Panc1 (cell line): ENCODE data around the gene CCNL2.

ENCODE experiments used
- POLR2AphosphoS5 ChIP-seq: IDR thresholded peaks from 2 replicates; pipeline ENCODE4 v1.6.1; 2012; ENCODE audit warnings: mild to moderate bottlenecking, low read depth, low read length, moderate library complexity
- SIN3A ChIP-seq: IDR thresholded peaks from 2 replicates; pipeline ENCODE4 v1.6.1; 2012; ENCODE audit warnings: low read depth, mild to moderate bottlenecking, low read length, moderate library complexity, borderline replicate concordance; ENCODE audit not compliant: insufficient read depth
- TCF7L2 ChIP-seq: IDR thresholded peaks from 2 replicates; pipeline ENCODE4 v1.6.1; 2011; ENCODE audit warnings: mild to moderate bottlenecking, low read depth, low read length, inconsistent platforms
- TF ChIP-seq, protein P1 (sequence below): fragments of 450-650 bp; IDR thresholded peaks from 2 replicates; pipeline ENCODE4 v1.5.1; 2017; ENCODE audit warnings: mild to moderate bottlenecking
- TF ChIP-seq, protein P2 (sequence below), 2 experiments: IDR thresholded peaks; 2 replicates each; pipeline ENCODE4 v1.6.1; 2011 to 2012; ENCODE audit warnings: low read depth in 2 of 2, control low read depth in 1 of 2, low read length in 1 of 2, mild to moderate bottlenecking in 1 of 2, moderate library complexity in 1 of 2; ENCODE audit not compliant: insufficient read depth in 1 of 2

DNA sequence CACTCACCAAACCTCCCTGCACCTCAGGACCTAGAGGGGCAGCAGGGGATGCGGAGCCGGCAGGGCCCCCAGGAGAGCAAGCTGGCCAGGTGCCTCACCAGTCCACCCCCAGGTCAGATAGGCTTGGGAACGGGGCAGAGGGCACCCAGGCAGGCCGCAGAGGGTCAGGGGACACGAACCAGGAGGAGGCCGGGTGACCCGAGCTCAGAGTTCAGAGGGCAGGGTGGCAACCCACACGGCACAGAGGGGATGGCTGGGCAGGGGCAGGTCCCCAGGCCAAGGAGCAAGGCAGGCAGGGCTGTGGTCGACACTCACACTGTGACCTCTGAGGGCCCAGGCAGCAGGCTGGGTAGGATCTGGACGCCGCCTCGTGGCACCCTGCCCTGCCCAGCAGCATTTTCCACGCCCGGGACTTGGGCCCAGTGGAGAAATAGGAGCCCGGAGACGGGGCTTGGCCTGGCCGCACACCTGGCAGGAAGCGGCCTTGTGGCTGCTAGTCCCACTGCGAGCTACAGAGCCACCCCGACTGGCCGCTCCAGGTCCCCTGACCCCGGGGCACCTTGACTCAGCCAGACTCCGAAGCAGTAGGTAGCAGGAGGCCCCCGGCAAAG, 55.2 kb downstream of the CCNL2 start:
- TF ChIP-seq, protein P1, sequence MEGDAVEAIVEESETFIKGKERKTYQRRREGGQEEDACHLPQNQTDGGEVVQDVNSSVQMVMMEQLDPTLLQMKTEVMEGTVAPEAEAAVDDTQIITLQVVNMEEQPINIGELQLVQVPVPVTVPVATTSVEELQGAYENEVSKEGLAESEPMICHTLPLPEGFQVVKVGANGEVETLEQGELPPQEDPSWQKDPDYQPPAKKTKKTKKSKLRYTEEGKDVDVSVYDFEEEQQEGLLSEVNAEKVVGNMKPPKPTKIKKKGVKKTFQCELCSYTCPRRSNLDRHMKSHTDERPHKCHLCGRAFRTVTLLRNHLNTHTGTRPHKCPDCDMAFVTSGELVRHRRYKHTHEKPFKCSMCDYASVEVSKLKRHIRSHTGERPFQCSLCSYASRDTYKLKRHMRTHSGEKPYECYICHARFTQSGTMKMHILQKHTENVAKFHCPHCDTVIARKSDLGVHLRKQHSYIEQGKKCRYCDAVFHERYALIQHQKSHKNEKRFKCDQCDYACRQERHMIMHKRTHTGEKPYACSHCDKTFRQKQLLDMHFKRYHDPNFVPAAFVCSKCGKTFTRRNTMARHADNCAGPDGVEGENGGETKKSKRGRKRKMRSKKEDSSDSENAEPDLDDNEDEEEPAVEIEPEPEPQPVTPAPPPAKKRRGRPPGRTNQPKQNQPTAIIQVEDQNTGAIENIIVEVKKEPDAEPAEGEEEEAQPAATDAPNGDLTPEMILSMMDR: no peak
- TF ChIP-seq, protein P2, sequence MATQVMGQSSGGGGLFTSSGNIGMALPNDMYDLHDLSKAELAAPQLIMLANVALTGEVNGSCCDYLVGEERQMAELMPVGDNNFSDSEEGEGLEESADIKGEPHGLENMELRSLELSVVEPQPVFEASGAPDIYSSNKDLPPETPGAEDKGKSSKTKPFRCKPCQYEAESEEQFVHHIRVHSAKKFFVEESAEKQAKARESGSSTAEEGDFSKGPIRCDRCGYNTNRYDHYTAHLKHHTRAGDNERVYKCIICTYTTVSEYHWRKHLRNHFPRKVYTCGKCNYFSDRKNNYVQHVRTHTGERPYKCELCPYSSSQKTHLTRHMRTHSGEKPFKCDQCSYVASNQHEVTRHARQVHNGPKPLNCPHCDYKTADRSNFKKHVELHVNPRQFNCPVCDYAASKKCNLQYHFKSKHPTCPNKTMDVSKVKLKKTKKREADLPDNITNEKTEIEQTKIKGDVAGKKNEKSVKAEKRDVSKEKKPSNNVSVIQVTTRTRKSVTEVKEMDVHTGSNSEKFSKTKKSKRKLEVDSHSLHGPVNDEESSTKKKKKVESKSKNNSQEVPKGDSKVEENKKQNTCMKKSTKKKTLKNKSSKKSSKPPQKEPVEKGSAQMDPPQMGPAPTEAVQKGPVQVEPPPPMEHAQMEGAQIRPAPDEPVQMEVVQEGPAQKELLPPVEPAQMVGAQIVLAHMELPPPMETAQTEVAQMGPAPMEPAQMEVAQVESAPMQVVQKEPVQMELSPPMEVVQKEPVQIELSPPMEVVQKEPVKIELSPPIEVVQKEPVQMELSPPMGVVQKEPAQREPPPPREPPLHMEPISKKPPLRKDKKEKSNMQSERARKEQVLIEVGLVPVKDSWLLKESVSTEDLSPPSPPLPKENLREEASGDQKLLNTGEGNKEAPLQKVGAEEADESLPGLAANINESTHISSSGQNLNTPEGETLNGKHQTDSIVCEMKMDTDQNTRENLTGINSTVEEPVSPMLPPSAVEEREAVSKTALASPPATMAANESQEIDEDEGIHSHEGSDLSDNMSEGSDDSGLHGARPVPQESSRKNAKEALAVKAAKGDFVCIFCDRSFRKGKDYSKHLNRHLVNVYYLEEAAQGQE (IDR thresholded peaks at IDR 0.05; ENCODE audit: insufficient read depth in 1 of 2, low read depth in 2 of 2, low read length in 1 of 2): no peak
- TF ChIP-seq POLR2AphosphoS5 (no peak), SIN3A (no peak), TCF7L2 (no peak)
